Adrenal gland (tissue), 12 donors: ENCODE measurements around the gene PSME1. TPM values are rescaled to one million over a fixed set of nuclear protein-coding genes. Genes with fewer than 3 reads are reported as not detected.

ENCODE experiments used
- DNase-seq, 7 donors: peaks; one replicate each; pipeline ENCODE4 v3.0.0-alpha.2; 2019 to 2020
- H3K27ac ChIP-seq, 5 donors: fragments of 200-600 bp; sonication (generic) in 4 of 5; 1 replicate in 3 of 5; 2 replicates in 2 of 5; pipeline versions ENCODE4 v1.5.1 to v1.8.0; 2016 to 2020; ENCODE audit warnings: mild to moderate bottlenecking in 1 of 5
- H3K27me3 ChIP-seq: fragments of 200-600 bp; 2 replicates; pipeline ENCODE4 v1.8.0; 2021
- H3K36me3 ChIP-seq, 2 donors: fragments of 200-600 bp; replicated peaks in 1 of 2; 1 replicate in 1 of 2; 2 replicates in 1 of 2; pipeline versions ENCODE4 v1.5.1 to v1.8.0; 2018 to 2022
- H3K4me1 ChIP-seq, 2 donors: fragments of 200-600 bp; replicated peaks in 1 of 2; 1 replicate in 1 of 2; 2 replicates in 1 of 2; pipeline versions ENCODE4 v1.5.1 to v1.8.0; 2018 to 2021
- H3K4me3 ChIP-seq, 4 donors: fragments of 200-600 bp; sonication (generic) in 3 of 4; one replicate each; pipeline ENCODE4 v1.5.1; 2016 to 2018
- H3K9me3 ChIP-seq, 3 donors: fragments of 200-600 bp; sonication (generic) in 1 of 3; replicated peaks in 1 of 3; 1 replicate in 2 of 3; 2 replicates in 1 of 3; pipeline versions ENCODE4 v1.5.1 to v1.8.0; 2016 to 2021
- POLR2A ChIP-seq, 2 donors: fragments of 450-650 bp; IDR thresholded peaks; one replicate each; pipeline ENCODE4 v1.6.1; 2017; ENCODE audit warnings: antibody characterized with exemption in 2 of 2, mild to moderate bottlenecking in 2 of 2, moderate library complexity in 1 of 2
- WGBS, 4 donors: extraction: QIAGEN DNeasy Blood & Tissue Kit in 2 of 4; methylation state at CpG; one replicate each; pipeline versions ENCODE4 v1.1.5 to v1.1.7; 2013 to 2017; 5-methylcytosine and 5-hydroxymethylcytosine counted together
- intact Hi-C, 2 donors: fragments of 100-400 bp; cut with DNase I; formaldehyde crosslinking; loops; one replicate each; pipeline versions ENCODE4 v1.14.1 to v1.15.0; 2022 to 2023
- polyA plus RNA-seq, 3 donors: library from polyadenylated mRNA; stranded (reverse); fragments of 200-250 nt in 2 of 3; fragments of 350-450 nt in 1 of 3; fragmentation: Illumina TruSeq in 1 of 3; extraction: RNeasy Lipid Tissue Mini Kit (QIAGEN cat#74804) in 1 of 3; gene quantifications; one replicate each; pipeline ENCODE4 v1.2.3, GENCODE V29; 2013 to 2014
- total RNA-seq, 9 donors: library from RNA; depleted of rRNA in 4 of 9; stranded (reverse); fragments of >200 nt in 4 of 9; fragments of 120-200 nt in 1 of 9; fragmentation: NEBNext Ultra II Directional in 1 of 9; extraction: Animal tissue kit (Norgen Biotek cat#: 25700) in 1 of 9; gene quantifications; one replicate each; pipeline versions ENCODE4 v1.1.0 to v1.2.4, GENCODE V29; 2013 to 2023
- TF ChIP-seq, protein P1 (sequence below), 6 experiments: fragments of 450-650 bp in 4 of 6; fragments of 200-600 bp in 2 of 6; sonication (generic) in 1 of 6; IDR thresholded peaks; 1 replicate in 5 of 6; 2 replicates in 1 of 6; pipeline versions ENCODE4 v1.5.1 to v1.8.0; 2016 to 2021; ENCODE audit warnings: antibody characterized with exemption in 6 of 6, mild to moderate bottlenecking in 2 of 6, moderate library complexity in 1 of 6
- donor health status: healthy with polysubstance abuse.
- donor health status: Bipolar disorder and iron deficiency.
- donor health status: DM: yes; HTN: yes; CAD: no.
- donor health status: DM: no; HTN: no; CAD: no.
- donor health status: DM: no; HTN: no; CAD: no.
- donor health status: DM: yes; HTN: yes; CAD: no.

PSME1 gene
- total and polyA plus RNA-seq, 12 donors, result 205 to 386 (median 283) TPM

DNA sequence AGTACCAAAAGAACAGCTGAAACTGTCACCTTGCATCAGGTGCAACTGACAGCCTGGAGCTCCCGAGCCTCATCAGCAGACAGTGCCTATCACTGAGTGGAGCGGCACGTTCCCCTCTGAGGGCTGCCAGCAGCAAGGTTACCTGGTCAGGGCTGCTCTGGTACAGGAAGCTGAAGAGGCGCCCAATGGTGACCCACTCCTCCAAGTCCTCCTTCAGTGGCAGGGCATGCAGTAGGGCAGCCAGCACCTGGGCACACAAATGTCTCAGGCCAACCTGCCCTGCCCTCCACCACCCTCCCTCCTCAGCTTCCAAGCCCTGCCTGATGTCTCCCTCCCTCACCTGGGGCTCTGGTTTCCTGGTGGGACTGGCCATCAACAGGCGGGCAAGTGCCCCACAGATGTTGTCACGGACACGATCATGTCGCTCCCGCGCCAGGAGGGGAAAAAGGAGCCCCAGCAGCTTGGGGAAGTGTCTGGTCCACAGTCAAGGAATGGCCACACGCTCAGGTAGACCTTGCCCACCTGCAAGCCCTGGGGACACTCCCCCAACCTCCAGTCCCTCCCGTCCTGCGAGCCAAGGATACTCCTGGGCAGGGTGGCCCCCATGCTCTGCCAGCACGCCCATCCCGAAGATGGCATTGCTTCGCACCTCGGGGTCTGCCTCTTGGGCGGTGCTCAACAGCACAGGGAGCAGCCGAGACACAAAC lies 45.5 kb downstream of the PSME1 start:
- TF ChIP-seq POLR2A (IDR thresholded peaks at IDR 0.05), result no peak
- TF ChIP-seq, protein P1, sequence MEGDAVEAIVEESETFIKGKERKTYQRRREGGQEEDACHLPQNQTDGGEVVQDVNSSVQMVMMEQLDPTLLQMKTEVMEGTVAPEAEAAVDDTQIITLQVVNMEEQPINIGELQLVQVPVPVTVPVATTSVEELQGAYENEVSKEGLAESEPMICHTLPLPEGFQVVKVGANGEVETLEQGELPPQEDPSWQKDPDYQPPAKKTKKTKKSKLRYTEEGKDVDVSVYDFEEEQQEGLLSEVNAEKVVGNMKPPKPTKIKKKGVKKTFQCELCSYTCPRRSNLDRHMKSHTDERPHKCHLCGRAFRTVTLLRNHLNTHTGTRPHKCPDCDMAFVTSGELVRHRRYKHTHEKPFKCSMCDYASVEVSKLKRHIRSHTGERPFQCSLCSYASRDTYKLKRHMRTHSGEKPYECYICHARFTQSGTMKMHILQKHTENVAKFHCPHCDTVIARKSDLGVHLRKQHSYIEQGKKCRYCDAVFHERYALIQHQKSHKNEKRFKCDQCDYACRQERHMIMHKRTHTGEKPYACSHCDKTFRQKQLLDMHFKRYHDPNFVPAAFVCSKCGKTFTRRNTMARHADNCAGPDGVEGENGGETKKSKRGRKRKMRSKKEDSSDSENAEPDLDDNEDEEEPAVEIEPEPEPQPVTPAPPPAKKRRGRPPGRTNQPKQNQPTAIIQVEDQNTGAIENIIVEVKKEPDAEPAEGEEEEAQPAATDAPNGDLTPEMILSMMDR (IDR thresholded peaks at IDR 0.05), result no peak
- WGBS, 4 donors, result 88 to 92% (median 91%) methylated on average over 9 to 19 of the region's 19 CpGs
- DNase-seq, result no peak

DNA sequence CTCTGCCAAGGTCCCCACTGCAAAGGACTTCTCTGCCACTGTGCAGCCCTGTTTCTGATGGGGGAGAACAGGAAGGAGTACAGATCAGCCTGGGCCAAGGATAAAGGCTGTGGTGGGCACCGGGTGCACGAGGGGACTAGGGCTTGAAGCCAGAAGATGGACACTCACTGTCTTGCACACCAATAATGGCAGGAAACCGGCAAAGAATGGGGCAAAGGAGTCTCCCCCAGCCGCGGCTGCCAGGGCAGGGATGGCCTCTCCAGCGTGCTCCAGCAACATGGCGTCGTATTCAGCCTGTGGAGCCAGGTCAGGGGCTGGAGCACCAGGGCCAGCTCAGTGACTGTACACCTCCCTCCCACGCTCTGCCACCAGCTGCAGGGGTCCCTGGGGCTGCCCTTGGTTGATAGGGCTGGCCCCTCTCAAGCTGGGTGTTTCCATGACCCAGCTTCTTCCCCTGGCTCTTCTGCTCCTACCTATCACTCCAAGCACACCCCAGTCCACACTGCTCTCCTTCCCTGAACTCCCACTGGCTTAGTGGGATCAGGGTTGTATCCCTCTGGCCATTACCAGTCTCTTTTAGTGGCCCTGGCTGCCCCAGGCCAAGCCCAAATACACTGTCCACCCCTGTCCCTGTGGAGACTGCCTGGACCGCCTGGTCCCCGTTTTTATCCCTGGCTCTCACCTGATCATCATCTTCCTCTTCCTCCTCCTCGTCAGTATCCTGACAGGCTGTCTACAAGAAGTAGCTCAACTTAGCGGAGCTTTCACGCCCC lies 46.3 kb downstream of the PSME1 start:
- DNase-seq, result no peak
- no peaks in the 10 kb centered on the region for H3K9me3 ChIP-seq
- H3K4me1 ChIP-seq, result peaks cover 13 to 23% of the 10 kb centered on the region in 2 donors
- TF ChIP-seq, protein P1 (IDR thresholded peaks at IDR 0.05), result no peak
- TF ChIP-seq POLR2A (IDR thresholded peaks at IDR 0.05), result no peak
- peaks cover 0 to 90% of the 10 kb centered on the region in 2 donors for H3K36me3 ChIP-seq
- WGBS, 4 donors, result 78 to 90% (median 89%) methylated on average over 13 to 14 of the region's 14 CpGs
- intact Hi-C loops, result no loop called here
- no peak overlapping the region for H3K27ac ChIP-seq
- no peak overlapping the region for H3K4me3 ChIP-seq
- H3K27me3 ChIP-seq, result no peaks in the 10 kb centered on the region

More for the DNA sequence above, 45.5 kb downstream of the PSME1 start:
- H3K4me1 ChIP-seq, result peaks cover 13 to 23% of the 10 kb centered on the region in 2 donors
- H3K4me3 ChIP-seq, result no peak overlapping the region
- intact Hi-C loops, result no loop called here
- H3K27me3 ChIP-seq, result no peaks in the 10 kb centered on the region
- peak overlapping the region in 2 of 5 donors; percentile 17 to 92 for H3K27ac ChIP-seq
- H3K9me3 ChIP-seq, result no peaks in the 10 kb centered on the region
- H3K36me3 ChIP-seq, result peaks cover 0 to 98% of the 10 kb centered on the region in 2 donors

DNA sequence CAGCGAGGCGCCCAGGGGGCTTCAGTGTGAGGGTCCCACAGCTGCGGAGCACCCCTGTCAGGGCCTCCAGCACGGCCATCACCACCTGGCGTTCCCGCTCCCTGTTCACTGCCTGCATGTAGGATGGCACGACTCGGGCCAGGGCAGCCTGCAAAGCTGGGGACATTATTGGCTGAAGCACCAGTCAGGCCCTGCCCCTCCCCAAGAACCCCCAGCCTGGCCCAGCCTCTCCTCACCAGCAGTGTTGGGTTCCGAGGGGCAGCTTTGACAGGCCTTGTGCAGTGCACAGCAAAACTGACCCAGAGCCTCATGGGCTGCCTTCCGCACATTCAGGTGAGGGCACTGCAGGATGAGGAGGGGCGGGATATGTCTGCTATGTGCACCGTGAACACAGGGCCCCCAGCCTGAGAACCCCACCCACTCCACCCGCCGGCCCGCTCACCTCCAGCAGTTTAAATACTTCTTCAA lies 47.1 kb downstream of the PSME1 start:
- WGBS, 4 donors, result 90 to 94% (median 92%) methylated on average over 5 to 15 of the region's 15 CpGs
- peaks cover 0 to 84% of the 10 kb centered on the region in 2 donors for H3K36me3 ChIP-seq
- no peak for DNase-seq

More for the DNA sequence above, 47.1 kb downstream of the PSME1 start:
- Histone ChIP-seq H3K27me3 (no peaks in the 10 kb centered on the region), H3K4me1 (peaks cover 19 to 30% of the 10 kb centered on the region in 2 donors), H3K4me3 (no peak overlapping the region), H3K27ac (no peak overlapping the region), H3K9me3 (no peaks in the 10 kb centered on the region)
- TF ChIP-seq POLR2A (IDR thresholded peaks at IDR 0.05), result no peak
- TF ChIP-seq, protein P1 (IDR thresholded peaks at IDR 0.05), result no peak
- intact Hi-C loops, result no loop called here
